Left lung (tissue), 10 donors: Measurements from ENCODE around the gene SMAD7. TPM values are rescaled to one million over a fixed set of nuclear protein-coding genes. Genes with fewer than 3 reads are reported as not detected.

Experiments
- ATAC-seq: fragments of 200-7000 bp; cut with Tn5 transposase; one replicate; pipeline ENCODE4 v1.9.1; 2020; ENCODE audit warnings: moderate library complexity
- DNase-seq, 4 donors: peaks; one replicate each; pipeline ENCODE4 v3.0.0-alpha.2; 2013 to 2020
- H3K27ac ChIP-seq, 2 donors: fragments of 200-600 bp; sonication (generic) in 1 of 2; one replicate each; pipeline versions ENCODE4 v1.5.0 to v1.8.0; 2020 to 2021
- H3K27me3 ChIP-seq, 2 donors: fragments of 200-600 bp; sonication (generic) in 1 of 2; one replicate each; pipeline versions ENCODE4 v1.5.0 to v1.8.0; 2020 to 2021
- H3K36me3 ChIP-seq, 2 donors: fragments of 200-600 bp; sonication (generic) in 1 of 2; one replicate each; pipeline versions ENCODE4 v1.5.0 to v1.8.0; 2020 to 2021
- H3K4me1 ChIP-seq, 2 donors: fragments of 200-600 bp; one replicate each; pipeline ENCODE4 v1.8.0; 2021
- H3K4me3 ChIP-seq, 2 donors: fragments of 200-600 bp; sonication (generic) in 1 of 2; one replicate each; pipeline versions ENCODE4 v1.5.0 to v1.8.0; 2020 to 2021; ENCODE audit warnings: mild to moderate bottlenecking in 1 of 2
- H3K9me3 ChIP-seq, 2 donors: fragments of 200-600 bp; sonication (generic) in 1 of 2; one replicate each; pipeline versions ENCODE4 v1.5.0 to v1.8.0; 2020 to 2021
- CTCF ChIP-seq, 2 donors: fragments of 200-600 bp; sonication (generic) in 1 of 2; IDR thresholded peaks; one replicate each; pipeline versions ENCODE4 v1.5.0 to v1.8.0; 2021; ENCODE audit warnings: antibody characterized with exemption in 2 of 2
- intact Hi-C, 2 donors: fragments of 100-400 bp; cut with DNase I; formaldehyde crosslinking; loops; one replicate each; pipeline versions ENCODE4 v1.11.2 to v1.14.2; 2022
- polyA plus RNA-seq, 6 donors: library from polyadenylated mRNA; unstranded; fragments of 120-200 nt; gene quantifications; one replicate each; pipeline ENCODE4 v1.2.1, GENCODE V29; 2013; ENCODE audit not compliant: insufficient read length in 6 of 6
- total RNA-seq, 2 donors: library from RNA; stranded (reverse); fragmentation: NEBNext Ultra II Directional; extraction: Animal tissue kit (Norgen Biotek cat#: 25700); gene quantifications; one replicate each; pipeline ENCODE4 v1.2.1, GENCODE V29; 2021
- donor health status: DM: no; HTN: yes; CAD: no.
- donor health status: DM: no; HTN: no; CAD: no.

The SMAD7 gene
- total and polyA plus RNA-seq, 8 donors = 43.3 to 71.2 (median 61.9) TPM

GRCh38 chr18:48884306-48884705 lies 66.5 kb downstream of the SMAD7 start:
- intact Hi-C loops = no loop called here
- ATAC-seq = no peak

GRCh38 chr18:48882379-48882778 lies 68.4 kb downstream of the SMAD7 start:
- peaks cover 3 to 12% of the 10 kb centered on the region in 2 donors for H3K4me1 ChIP-seq
- no peaks in the 10 kb centered on the region for H3K27me3 ChIP-seq
- DNase-seq = peak in 1 of 4 donors; percentile 26
- no peak for ATAC-seq
- no peak overlapping the region for H3K4me3 ChIP-seq
- H3K9me3 ChIP-seq = no peaks in the 10 kb centered on the region
- intact Hi-C loops = no loop called here
- no peaks in the 10 kb centered on the region for H3K36me3 ChIP-seq
- no peak overlapping the region for H3K27ac ChIP-seq
- TF ChIP-seq CTCF (IDR thresholded peaks at IDR 0.05) = no peak

More at GRCh38 chr18:48884306-48884705, 66.5 kb downstream of the SMAD7 start:
- no peak for TF ChIP-seq CTCF (IDR thresholded peaks at IDR 0.05)
- DNase-seq = peak in 1 of 4 donors; percentile 35
- no peaks in the 10 kb centered on the region for H3K36me3 ChIP-seq
- no peaks in the 10 kb centered on the region for H3K9me3 ChIP-seq
- peaks cover 4 to 17% of the 10 kb centered on the region in 2 donors for H3K4me1 ChIP-seq
- no peak overlapping the region for H3K27ac ChIP-seq
- no peak overlapping the region for H3K4me3 ChIP-seq
- H3K27me3 ChIP-seq = no peaks in the 10 kb centered on the region

GRCh38 chr18:48880931-48881330 lies 69.8 kb downstream of the SMAD7 start:
- no peak for DNase-seq
- H3K4me3 ChIP-seq = no peak overlapping the region
- no peak overlapping the region for H3K27ac ChIP-seq
- no peaks in the 10 kb centered on the region for H3K27me3 ChIP-seq
- no peaks in the 10 kb centered on the region for H3K36me3 ChIP-seq
- H3K9me3 ChIP-seq = no peaks in the 10 kb centered on the region
- intact Hi-C loops = no loop called here
- TF ChIP-seq CTCF (IDR thresholded peaks at IDR 0.05) = no peak
- ATAC-seq = no peak
- peaks cover 3 to 12% of the 10 kb centered on the region in 2 donors for H3K4me1 ChIP-seq

GRCh38 chr18:48879008-48879431 lies 71.7 kb downstream of the SMAD7 start:
- H3K4me1 ChIP-seq = peaks cover 3 to 13% of the 10 kb centered on the region in 2 donors
- no peaks in the 10 kb centered on the region for H3K27me3 ChIP-seq
- intact Hi-C loops = no loop called here
- ATAC-seq = peak; percentile 86
- H3K4me3 ChIP-seq = peak overlapping the region in 1 of 2 donors; percentile 7
- DNase-seq = peak in 1 of 4 donors; percentile 85
- no peaks in the 10 kb centered on the region for H3K9me3 ChIP-seq
- no peak for TF ChIP-seq CTCF (IDR thresholded peaks at IDR 0.05)
- no peaks in the 10 kb centered on the region for H3K36me3 ChIP-seq
- H3K27ac ChIP-seq = no peak overlapping the region

- ATAC-seq (peak; percentile 80), DNase-seq (no peak)
- H3K4me3 ChIP-seq = peak overlapping the region in 1 of 2 donors; percentile 7
- TF ChIP-seq CTCF (IDR thresholded peaks at IDR 0.05) = no peak
- H3K36me3 ChIP-seq = no peaks in the 10 kb centered on the region
- no peaks in the 10 kb centered on the region for H3K27me3 ChIP-seq
- intact Hi-C loops = no loop called here
- H3K9me3 ChIP-seq = no peaks in the 10 kb centered on the region
- H3K27ac ChIP-seq = no peak overlapping the region
- H3K4me1 ChIP-seq = peaks cover 3 to 19% of the 10 kb centered on the region in 2 donors
Observed at GRCh38 chr18:48878471-48878870, 72.3 kb downstream of the SMAD7 start.
